SK-N-SH (cell line): ENCODE measurements around the gene MRPL9. TPM values are rescaled to one million over a fixed set of nuclear protein-coding genes. Genes with fewer than 3 reads are reported as not detected.

Experiments
- CTCF ChIA-PET: fragments of 300-600, 350-600 bp; formaldehyde crosslinking; extraction: SDS; loops from one replicate; lab custom pipeline; 2021; lab: Yijun Ruan, JAX
- POLR2A ChIA-PET: fragments of 350-600 bp; sonication (Branson Sonifier 250); formaldehyde crosslinking; extraction: SDS; loops from one replicate; lab custom pipeline; 2020; ENCODE audit warnings: antibody characterized with exemption, inconsistent platforms; lab: Yijun Ruan, JAX
- DNase-seq: peaks from one replicate; pipeline ENCODE4 v3.0.0; 2012
- H2AFZ ChIP-seq: fragments of 200-600 bp; sonication (generic); 2 replicates; pipeline ENCODE4 v1.8.1; 2016; ENCODE audit warnings: antibody characterized with exemption, mild to moderate bottlenecking, low read depth
- H3F3A ChIP-seq: fragments of 200-600 bp; sonication (generic); replicated peaks from 2 replicates; pipeline ENCODE3; 2016; ENCODE audit warnings: antibody characterized with exemption, mild to moderate bottlenecking; ENCODE audit not compliant: insufficient read depth
- H3K27ac ChIP-seq, 2 experiments: fragments of 200-500 bp in 1 of 2; fragments of 200-600 bp in 1 of 2; sonication (Bioruptor generic) in 1 of 2; sonication (generic), shearing (Covaris generic) in 1 of 2; 2 replicates each; pipeline versions ENCODE4 v1.5.1 to v1.6.1; 2014 to 2016; ENCODE audit warnings: low read depth in 2 of 2, inconsistent platforms in 1 of 2, low read length in 1 of 2, mild to moderate bottlenecking in 1 of 2, mixed read lengths in 1 of 2
- H3K27me3 ChIP-seq: fragments of 200-600 bp; sonication (generic), shearing (Covaris generic); 2 replicates; pipeline ENCODE4 v1.6.1; 2016; ENCODE audit warnings: mixed run types; ENCODE audit not compliant: insufficient read depth
- H3K36me3 ChIP-seq, 2 experiments: fragments of 200-500 bp in 1 of 2; fragments of 200-600 bp in 1 of 2; sonication (Bioruptor generic) in 1 of 2; sonication (generic) in 1 of 2; replicated peaks in 1 of 2; 2 replicates each; pipeline versions ENCODE3 to v1.5.1; 2014 to 2016; ENCODE audit warnings: low read length in 1 of 2, mild to moderate bottlenecking in 1 of 2; ENCODE audit not compliant: insufficient read depth in 2 of 2, control insufficient read depth in 1 of 2
- H3K4me1 ChIP-seq, 2 experiments: fragments of 200-500 bp in 1 of 2; fragments of 200-600 bp in 1 of 2; sonication (Bioruptor generic) in 1 of 2; sonication (generic), shearing (Covaris generic) in 1 of 2; 2 replicates each; pipeline versions ENCODE4 v1.5.1 to v1.6.1; 2014 to 2016; ENCODE audit warnings: low read depth in 1 of 2, low read length in 1 of 2, mixed run types in 1 of 2; ENCODE audit not compliant: insufficient read depth in 2 of 2, control insufficient read depth in 1 of 2
- H3K4me2 ChIP-seq: fragments of 200-600 bp; sonication (generic), shearing (Covaris generic); 2 replicates; pipeline ENCODE4 v1.6.1; 2017; ENCODE audit warnings: mixed run types
- H3K4me3 ChIP-seq, 2 experiments: fragments of 200-500 bp in 1 of 2; fragments of 200-600 bp in 1 of 2; sonication (Bioruptor generic) in 1 of 2; sonication (generic), shearing (Covaris generic) in 1 of 2; 2 replicates each; pipeline versions ENCODE4 v1.5.1 to v1.8.1; 2014 to 2016; ENCODE audit warnings: low read depth in 2 of 2, inconsistent platforms in 1 of 2, low read length in 1 of 2, mild to moderate bottlenecking in 1 of 2, mixed read lengths in 1 of 2, moderate library complexity in 1 of 2
- H3K79me2 ChIP-seq: fragments of 200-600 bp; sonication (generic); 2 replicates; pipeline ENCODE4 v1.8.1; 2017; ENCODE audit warnings: mild to moderate bottlenecking; ENCODE audit not compliant: insufficient read depth
- H3K9ac ChIP-seq: fragments of 200-600 bp; sonication (generic); 2 replicates; pipeline ENCODE4 v1.6.1; 2017; ENCODE audit warnings: mixed run types
- H3K9me2 ChIP-seq: fragments of 200-600 bp; sonication (generic); 2 replicates; pipeline ENCODE4 v1.6.1; 2017; ENCODE audit warnings: mixed run types
- H3K9me3 ChIP-seq: fragments of 200-600 bp; sonication (generic); 2 replicates; pipeline ENCODE4 v1.6.1; 2017; ENCODE audit warnings: mixed run types, mild to moderate bottlenecking, moderate library complexity
- H4K20me1 ChIP-seq: fragments of 200-600 bp; sonication (generic); 2 replicates; pipeline ENCODE4 v1.6.1; 2017; ENCODE audit warnings: mild to moderate bottlenecking, mixed run types; ENCODE audit not compliant: insufficient read depth
- EP300 ChIP-seq, 2 experiments: IDR thresholded peaks; 2 replicates each; pipeline versions ENCODE4 v1.4.0 to v1.6.1; 2012; ENCODE audit warnings: borderline replicate concordance in 1 of 2, low read depth in 1 of 2, low read length in 1 of 2
- FOSL2 ChIP-seq: IDR thresholded peaks from 2 replicates; pipeline ENCODE4 v1.4.0; 2012; ENCODE audit warnings: low read depth, mild to moderate bottlenecking, moderate library complexity, borderline replicate concordance
- FOXJ3 ChIP-seq: sonication (generic); formaldehyde crosslinking; IDR thresholded peaks from 2 replicates; pipeline ENCODE4 v1.5.1; 2020; ENCODE audit warnings: mild to moderate bottlenecking, missing genetic modification reagents
- FOXM1 ChIP-seq: IDR thresholded peaks from 2 replicates; pipeline ENCODE4 v1.4.0; 2012; ENCODE audit warnings: low read depth, mild to moderate bottlenecking
- GABPA ChIP-seq: IDR thresholded peaks from 2 replicates; pipeline ENCODE4 v1.4.0; 2012; ENCODE audit warnings: low read depth, mild to moderate bottlenecking
- GATA2 ChIP-seq: sonication (generic); formaldehyde crosslinking; IDR thresholded peaks from 2 replicates; pipeline ENCODE4 v1.5.0; 2020; ENCODE audit warnings: mild to moderate bottlenecking, missing genetic modification reagents
- NFIC ChIP-seq: IDR thresholded peaks from 2 replicates; pipeline ENCODE4 v1.4.0; 2012; ENCODE audit warnings: borderline replicate concordance
- RCOR1 ChIP-seq: fragments of 150-350 bp; IDR thresholded peaks from 2 replicates; pipeline ENCODE4 v1.6.1; 2017; ENCODE audit warnings: antibody characterized with exemption, low read length
- polyA plus RNA-seq, 3 experiments: library from polyadenylated mRNA; depleted of rRNA; stranded (reverse); fragments of >200 nt; gene quantifications; 2 replicates each; pipeline ENCODE4 v1.2.3, GENCODE V29; 2012
- TF ChIP-seq, protein P1 (sequence below): fragments of 150-350 bp; IDR thresholded peaks from 2 replicates; pipeline ENCODE4 v1.6.1; 2016; ENCODE audit warnings: mild to moderate bottlenecking, low read depth, low read length
- TF ChIP-seq, protein P2 (sequence below): IDR thresholded peaks from 2 replicates; pipeline ENCODE4 v1.4.0; 2012; ENCODE audit warnings: low read depth, borderline replicate concordance
- TF ChIP-seq, protein P3 (sequence below): IDR thresholded peaks from 2 replicates; pipeline ENCODE4; 2012
- TF ChIP-seq, protein P4 (sequence below): IDR thresholded peaks from 2 replicates; pipeline ENCODE4 v1.4.0; 2012; ENCODE audit warnings: low read depth, borderline replicate concordance
- TF ChIP-seq, protein P5 (sequence below): fragments of 150-350 bp; IDR thresholded peaks from 2 replicates; pipeline ENCODE4 v1.6.1; 2017; ENCODE audit warnings: antibody characterized with exemption, low read length, low read depth, borderline replicate concordance

The MRPL9 gene
- polyA plus RNA-seq, 1 of the 3 experiments (the other 2 are of a cell fraction): 76.2 TPM

DNA sequence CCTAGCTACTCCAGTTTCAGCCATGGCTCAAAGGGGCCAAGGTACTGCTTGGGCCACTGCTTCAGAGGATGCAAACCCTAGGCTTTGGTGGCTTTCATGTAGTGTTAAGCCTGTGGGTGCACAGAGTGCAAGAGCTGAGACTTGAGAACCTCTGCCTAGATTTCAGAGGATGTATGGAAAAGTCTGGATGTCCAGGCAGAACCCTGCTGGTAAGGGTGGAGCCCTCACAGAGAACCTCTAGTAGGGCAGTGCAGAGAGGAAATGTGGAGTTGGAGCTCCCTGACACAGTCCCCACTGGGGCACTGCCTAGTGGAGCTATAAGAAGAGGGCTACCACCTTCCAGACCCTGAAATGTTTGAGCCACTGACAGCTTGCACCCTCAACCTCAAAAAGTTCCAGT is 25.8 kb downstream of the MRPL9 start:
- ChIA-PET POLR2A (no interaction called here), CTCF (interaction anchor here (1.6 to 3.3 kb wide), 2 partner anchors 99 to 144 kb away, joined by 4 to 12 read pairs; no protein-coding TSS in a partner anchor)
- peaks cover 0 to 4% of the 10 kb centered on the region in 2 experiments; a peak in 1 of 4 replicates for H3K4me1 ChIP-seq
- H3K9ac ChIP-seq: no peak overlapping the region
- no peaks in the 10 kb centered on the region for H3K9me3 ChIP-seq
- H3F3A ChIP-seq: no peaks in the 10 kb centered on the region
- H3K27ac ChIP-seq: no peak overlapping the region
- H2AFZ ChIP-seq: no peak overlapping the region
- TF ChIP-seq FOSL2: no peak
- TF ChIP-seq FOXJ3 (CRISPR knock-in tag): no peak
- TF ChIP-seq, protein P1, sequence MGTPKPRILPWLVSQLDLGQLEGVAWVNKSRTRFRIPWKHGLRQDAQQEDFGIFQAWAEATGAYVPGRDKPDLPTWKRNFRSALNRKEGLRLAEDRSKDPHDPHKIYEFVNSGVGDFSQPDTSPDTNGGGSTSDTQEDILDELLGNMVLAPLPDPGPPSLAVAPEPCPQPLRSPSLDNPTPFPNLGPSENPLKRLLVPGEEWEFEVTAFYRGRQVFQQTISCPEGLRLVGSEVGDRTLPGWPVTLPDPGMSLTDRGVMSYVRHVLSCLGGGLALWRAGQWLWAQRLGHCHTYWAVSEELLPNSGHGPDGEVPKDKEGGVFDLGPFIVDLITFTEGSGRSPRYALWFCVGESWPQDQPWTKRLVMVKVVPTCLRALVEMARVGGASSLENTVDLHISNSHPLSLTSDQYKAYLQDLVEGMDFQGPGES: no peak
- TF ChIP-seq RCOR1: no peak
- TF ChIP-seq, protein P2, sequence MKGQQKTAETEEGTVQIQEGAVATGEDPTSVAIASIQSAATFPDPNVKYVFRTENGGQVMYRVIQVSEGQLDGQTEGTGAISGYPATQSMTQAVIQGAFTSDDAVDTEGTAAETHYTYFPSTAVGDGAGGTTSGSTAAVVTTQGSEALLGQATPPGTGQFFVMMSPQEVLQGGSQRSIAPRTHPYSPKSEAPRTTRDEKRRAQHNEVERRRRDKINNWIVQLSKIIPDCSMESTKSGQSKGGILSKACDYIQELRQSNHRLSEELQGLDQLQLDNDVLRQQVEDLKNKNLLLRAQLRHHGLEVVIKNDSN: no peak
- TF ChIP-seq GABPA: no peak
- TF ChIP-seq, protein P3, sequence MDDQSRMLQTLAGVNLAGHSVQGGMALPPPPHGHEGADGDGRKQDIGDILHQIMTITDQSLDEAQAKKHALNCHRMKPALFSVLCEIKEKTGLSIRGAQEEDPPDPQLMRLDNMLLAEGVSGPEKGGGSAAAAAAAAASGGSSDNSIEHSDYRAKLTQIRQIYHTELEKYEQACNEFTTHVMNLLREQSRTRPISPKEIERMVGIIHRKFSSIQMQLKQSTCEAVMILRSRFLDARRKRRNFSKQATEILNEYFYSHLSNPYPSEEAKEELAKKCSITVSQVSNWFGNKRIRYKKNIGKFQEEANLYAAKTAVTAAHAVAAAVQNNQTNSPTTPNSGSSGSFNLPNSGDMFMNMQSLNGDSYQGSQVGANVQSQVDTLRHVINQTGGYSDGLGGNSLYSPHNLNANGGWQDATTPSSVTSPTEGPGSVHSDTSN: no peak
- no peak for TF ChIP-seq NFIC
- TF ChIP-seq EP300 (IDR thresholded peaks at IDR 0.05; ENCODE audit: borderline replicate concordance in 1 of 2, low read depth in 1 of 2, low read length in 1 of 2): no peak
- TF ChIP-seq GATA2: no peak
- TF ChIP-seq, protein P4, sequence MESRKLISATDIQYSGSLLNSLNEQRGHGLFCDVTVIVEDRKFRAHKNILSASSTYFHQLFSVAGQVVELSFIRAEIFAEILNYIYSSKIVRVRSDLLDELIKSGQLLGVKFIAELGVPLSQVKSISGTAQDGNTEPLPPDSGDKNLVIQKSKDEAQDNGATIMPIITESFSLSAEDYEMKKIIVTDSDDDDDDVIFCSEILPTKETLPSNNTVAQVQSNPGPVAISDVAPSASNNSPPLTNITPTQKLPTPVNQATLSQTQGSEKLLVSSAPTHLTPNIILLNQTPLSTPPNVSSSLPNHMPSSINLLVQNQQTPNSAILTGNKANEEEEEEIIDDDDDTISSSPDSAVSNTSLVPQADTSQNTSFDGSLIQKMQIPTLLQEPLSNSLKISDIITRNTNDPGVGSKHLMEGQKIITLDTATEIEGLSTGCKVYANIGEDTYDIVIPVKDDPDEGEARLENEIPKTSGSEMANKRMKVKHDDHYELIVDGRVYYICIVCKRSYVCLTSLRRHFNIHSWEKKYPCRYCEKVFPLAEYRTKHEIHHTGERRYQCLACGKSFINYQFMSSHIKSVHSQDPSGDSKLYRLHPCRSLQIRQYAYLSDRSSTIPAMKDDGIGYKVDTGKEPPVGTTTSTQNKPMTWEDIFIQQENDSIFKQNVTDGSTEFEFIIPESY: no peak
- TF ChIP-seq FOXM1: no peak
- TF ChIP-seq, protein P5, sequence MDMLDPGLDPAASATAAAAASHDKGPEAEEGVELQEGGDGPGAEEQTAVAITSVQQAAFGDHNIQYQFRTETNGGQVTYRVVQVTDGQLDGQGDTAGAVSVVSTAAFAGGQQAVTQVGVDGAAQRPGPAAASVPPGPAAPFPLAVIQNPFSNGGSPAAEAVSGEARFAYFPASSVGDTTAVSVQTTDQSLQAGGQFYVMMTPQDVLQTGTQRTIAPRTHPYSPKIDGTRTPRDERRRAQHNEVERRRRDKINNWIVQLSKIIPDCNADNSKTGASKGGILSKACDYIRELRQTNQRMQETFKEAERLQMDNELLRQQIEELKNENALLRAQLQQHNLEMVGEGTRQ: no peak
- no peaks in the 10 kb centered on the region for H4K20me1 ChIP-seq
- H3K4me3 ChIP-seq: no peak overlapping the region
- H3K4me2 ChIP-seq: no peak overlapping the region
- no peak for DNase-seq
- H3K9me2 ChIP-seq: no peaks in the 10 kb centered on the region
- H3K79me2 ChIP-seq: no peaks in the 10 kb centered on the region
- no peaks in the 10 kb centered on the region for H3K36me3 ChIP-seq
- peaks cover 16% of the 10 kb centered on the region; the same call in 1 of the 2 replicates for H3K27me3 ChIP-seq
